Caco-2 (cell line): Measurements from ENCODE around the gene BRD7. TPM values are rescaled to one million over a fixed set of nuclear protein-coding genes. Genes with fewer than 3 reads are reported as not detected.

Source experiments
- BruUV-seq: library from RNA; stranded (reverse); fragments of 400-500 nt; replicated peaks from 2 replicates; lab custom pipeline; 2021; lab: Mats Ljungman, UMichigan
- CTCF ChIA-PET: fragments of 300-600 bp; sonication (Branson Sonifier 250); formaldehyde crosslinking; loops from one replicate; lab custom pipeline; 2022; ENCODE audit warnings: antibody characterized with exemption; lab: Charles Lee
- POLR2A ChIA-PET: fragments of 300-600 bp; sonication (Branson Sonifier 250); formaldehyde crosslinking; loops from one replicate; lab custom pipeline; 2022; ENCODE audit warnings: antibody characterized with exemption; lab: Charles Lee
- DNase-seq, 2 experiments: peaks; one replicate each; pipeline versions ENCODE4 v3.0.0 to v3.0.0-alpha.2; 2020 to 2022
- H3K27me3 ChIP-seq: replicated peaks from 2 replicates; pipeline ENCODE4 v1.6.0; 2011; ENCODE audit warnings: low read length; ENCODE audit not compliant: control insufficient read depth, insufficient read depth
- H3K36me3 ChIP-seq: 2 replicates; pipeline ENCODE4 v1.5.1; 2011; ENCODE audit warnings: low read length; ENCODE audit not compliant: control insufficient read depth, insufficient read depth
- H3K4me1 ChIP-seq: fragments of 250-450 bp; sonication (Bioruptor Pico); 2 replicates; pipeline ENCODE4 v1.5.1; 2020; ENCODE audit warnings: mild to moderate bottlenecking
- H3K4me3 ChIP-seq: 2 replicates; pipeline ENCODE4 v1.5.1; 2011; ENCODE audit warnings: low read depth, mild to moderate bottlenecking, control low read depth, low read length
- H3K9me3 ChIP-seq: fragments of 250-450 bp; sonication (Bioruptor Pico); 2 replicates; pipeline ENCODE4 v1.5.1; 2020; ENCODE audit warnings: mild to moderate bottlenecking, moderate library complexity
- H3K27ac Mint-ChIP-seq: one replicate; pipeline ENCODE4 v1.8.0; 2022; ENCODE audit warnings: mixed read lengths; ENCODE audit not compliant: unreplicated experiment
- H3K27me3 Mint-ChIP-seq: one replicate; pipeline ENCODE4 v1.8.0; 2022; ENCODE audit warnings: mixed read lengths; ENCODE audit not compliant: insufficient read depth, unreplicated experiment
- H3K36me3 Mint-ChIP-seq: one replicate; pipeline ENCODE4 v1.8.0; 2022; ENCODE audit warnings: mild to moderate bottlenecking, mixed read lengths; ENCODE audit not compliant: insufficient read depth, unreplicated experiment
- H3K4me1 Mint-ChIP-seq: one replicate; pipeline ENCODE4 v1.8.0; 2022; ENCODE audit warnings: low read depth, mixed read lengths; ENCODE audit not compliant: unreplicated experiment
- H3K4me3 Mint-ChIP-seq: one replicate; pipeline ENCODE4 v1.8.0; 2022; ENCODE audit warnings: mild to moderate bottlenecking, moderate library complexity, mixed read lengths; ENCODE audit not compliant: unreplicated experiment
- H3K9me3 Mint-ChIP-seq: one replicate; pipeline ENCODE4 v1.8.0; 2022; ENCODE audit warnings: mixed read lengths; ENCODE audit not compliant: unreplicated experiment
- CTCF ChIP-seq, 2 experiments: fragments of 200-600 bp in 1 of 2; IDR thresholded peaks; 1 replicate in 1 of 2; 2 replicates in 1 of 2; pipeline versions ENCODE4 v1.5.1 to v1.8.0; 2011 to 2022; ENCODE audit warnings: antibody characterized with exemption in 1 of 2, control low read depth in 1 of 2, inconsistent platforms in 1 of 2, low read depth in 1 of 2, low read length in 1 of 2, mild to moderate bottlenecking in 1 of 2, moderate library complexity in 1 of 2; ENCODE audit not compliant: insufficient read depth in 1 of 2, severe bottlenecking in 1 of 2, unreplicated experiment in 1 of 2
- intact Hi-C: fragments of 100-400 bp; cut with micrococcal nuclease; formaldehyde crosslinking; loops from one replicate; pipeline ENCODE4 v1.10.0; 2022; ENCODE audit not compliant: unreplicated experiment
- total RNA-seq: library from RNA; stranded (reverse); gene quantifications from 2 replicates; pipeline ENCODE4 v1.2.3, GENCODE V29; 2022

BRD7 gene
- total RNA-seq, 1 experiment from 2014 or later, result 170 TPM

GRCh38 chr16:50267651-50268050 lies 101.1 kb downstream of the BRD7 start:
- no peak for TF ChIP-seq CTCF (IDR thresholded peaks at IDR 0.05; ENCODE audit: insufficient read depth in 1 of 2, low read depth in 1 of 2, low read length in 1 of 2, severe bottlenecking in 1 of 2, unreplicated experiment in 1 of 2)
- H3K36me3 Mint-ChIP-seq, result peaks cover 9% of the 10 kb centered on the region
- Histone ChIP-seq H3K4me1 (peaks cover 8% of the 10 kb centered on the region; the same call in 1 of the 2 replicates), H3K4me3 (no peak overlapping the region), H3K9me3 (no peaks in the 10 kb centered on the region), H3K36me3 (no peaks in the 10 kb centered on the region; the same call in none of the 2 replicates), H3K27me3 (no peaks in the 10 kb centered on the region)
- BruUV-seq, result no TSS peak
- H3K27me3 Mint-ChIP-seq, result no peaks in the 10 kb centered on the region
- H3K27ac Mint-ChIP-seq, result no peak overlapping the region
- no peak overlapping the region for H3K4me3 Mint-ChIP-seq
- no peak for DNase-seq
- POLR2A ChIA-PET, result no interaction called here
- intact Hi-C loops, result loop anchor here (5.0 kb wide), 1 partner anchor 45 kb away; no protein-coding TSS in a partner anchor
- peaks cover 11% of the 10 kb centered on the region for H3K4me1 Mint-ChIP-seq
- no peaks in the 10 kb centered on the region for H3K9me3 Mint-ChIP-seq
- CTCF ChIA-PET, result no interaction called here

- Mint-ChIP-seq H3K4me3 (no peak overlapping the region), H3K27ac (no peak overlapping the region), H3K27me3 (no peaks in the 10 kb centered on the region), H3K9me3 (no peaks in the 10 kb centered on the region), H3K4me1 (peaks cover 11% of the 10 kb centered on the region), H3K36me3 (peaks cover 9% of the 10 kb centered on the region)
- TF ChIP-seq CTCF (IDR thresholded peaks at IDR 0.05; ENCODE audit: insufficient read depth in 1 of 2, low read depth in 1 of 2, low read length in 1 of 2, severe bottlenecking in 1 of 2, unreplicated experiment in 1 of 2), result no peak
- Histone ChIP-seq H3K27me3 (no peaks in the 10 kb centered on the region), H3K4me1 (peaks cover 8% of the 10 kb centered on the region; the same call in 1 of the 2 replicates), H3K36me3 (no peaks in the 10 kb centered on the region; the same call in none of the 2 replicates), H3K4me3 (no peak overlapping the region), H3K9me3 (no peaks in the 10 kb centered on the region)
- intact Hi-C loops, result loop anchor here (5.0 kb wide), 1 partner anchor 45 kb away; no protein-coding TSS in a partner anchor
- no TSS peak for BruUV-seq
- DNase-seq, result no peak
- POLR2A ChIA-PET, result no interaction called here
- CTCF ChIA-PET, result no interaction called here
Observed at GRCh38 chr16:50267151-50267631, 101.6 kb downstream of the BRD7 start.

- H3K4me1 Mint-ChIP-seq, result peaks cover 11% of the 10 kb centered on the region
- no peak within 1 kb of the TSS for H3K27ac Mint-ChIP-seq
- intact Hi-C loops, result loop anchor here (5.0 kb wide), 1 partner anchor 46 kb away; no protein-coding TSS in a partner anchor
- Histone ChIP-seq H3K9me3 (no peaks in the 10 kb centered on the region), H3K27me3 (no peaks in the 10 kb centered on the region), H3K4me3 (no peak within 1 kb of the TSS), H3K4me1 (peaks cover 8% of the 10 kb centered on the region; the same call in 1 of the 2 replicates), H3K36me3 (no peaks in the 10 kb centered on the region; the same call in none of the 2 replicates)
- H3K27me3 Mint-ChIP-seq, result no peaks in the 10 kb centered on the region
- no peak for DNase-seq
- peaks cover 9% of the 10 kb centered on the region for H3K36me3 Mint-ChIP-seq
- ChIA-PET CTCF (interaction anchor here (1.0 kb wide), 1 partner anchor 242 kb away, joined by 3 read pairs; the partner anchor contains the start of gene CNEP1R1), POLR2A (no interaction called here)
- BruUV-seq, result no TSS peak
- TF ChIP-seq CTCF (IDR thresholded peaks at IDR 0.05; ENCODE audit: insufficient read depth in 1 of 2, low read depth in 1 of 2, low read length in 1 of 2, severe bottlenecking in 1 of 2, unreplicated experiment in 1 of 2), result no peak
- H3K9me3 Mint-ChIP-seq, result no peaks in the 10 kb centered on the region
- no peak within 1 kb of the TSS for H3K4me3 Mint-ChIP-seq
Observed at GRCh38 chr16:50266337-50267091, 102.3 kb downstream of the BRD7 start, which contains the start of gene ADCY7. ADCY7 (plus strand) TSS chr16:50266551; CDS start chr16:50288180, 21,629 bp downstream.
